IgD-negative memory B cell (primary cell): ENCODE data around the gene CHN1. TPM values are rescaled to one million over a fixed set of nuclear protein-coding genes. Genes with fewer than 3 reads are reported as not detected.

Source experiments
- H3K27ac Mint-ChIP-seq, 3 donors: one replicate each; pipeline ENCODE4 v1.8.0; 2020 to 2022; ENCODE audit warnings: mild to moderate bottlenecking in 3 of 3, mixed read lengths in 3 of 3, moderate library complexity in 1 of 3
- H3K27me3 Mint-ChIP-seq: one replicate; pipeline ENCODE4 v1.8.0; 2021; ENCODE audit warnings: mixed read lengths
- H3K36me3 Mint-ChIP-seq: one replicate; pipeline ENCODE4 v1.8.0; 2020; ENCODE audit warnings: mild to moderate bottlenecking, mixed read lengths
- H3K4me1 Mint-ChIP-seq, 3 donors: one replicate each; pipeline ENCODE4 v1.8.0; 2020 to 2022; ENCODE audit warnings: mixed read lengths in 3 of 3, mild to moderate bottlenecking in 1 of 3
- H3K4me3 Mint-ChIP-seq, 4 donors: one replicate each; pipeline ENCODE4 v1.8.0; 2020 to 2022; ENCODE audit warnings: mild to moderate bottlenecking in 4 of 4, mixed read lengths in 4 of 4, moderate library complexity in 3 of 4
- H3K9me3 Mint-ChIP-seq, 3 donors: one replicate each; pipeline ENCODE4 v1.8.0; 2020 to 2021; ENCODE audit warnings: mixed read lengths in 3 of 3, mild to moderate bottlenecking in 1 of 3
- polyA plus RNA-seq: library from polyadenylated mRNA; unstranded; fragments of 300-500 nt; fragmentation: Illumina TruSeq; gene quantifications from one replicate; pipeline ENCODE4 v1.2.3, GENCODE V29; 2021

CHN1 gene
- polyA plus RNA-seq, 1 donor from 2014 or later: not detected

GRCh38 chr2:174771136-174771535, 234.0 kb downstream of the CHN1 start:
- Mint-ChIP-seq H3K9me3 (no peaks in the 10 kb centered on the region), H3K36me3 (no peaks in the 10 kb centered on the region), H3K27ac (no peak overlapping the region), H3K27me3 (peaks cover 3% of the 10 kb centered on the region), H3K4me3 (no peak overlapping the region), H3K4me1 (peaks cover 0 to 10% (median 5%) of the 10 kb centered on the region in 3 donors)

DNA sequence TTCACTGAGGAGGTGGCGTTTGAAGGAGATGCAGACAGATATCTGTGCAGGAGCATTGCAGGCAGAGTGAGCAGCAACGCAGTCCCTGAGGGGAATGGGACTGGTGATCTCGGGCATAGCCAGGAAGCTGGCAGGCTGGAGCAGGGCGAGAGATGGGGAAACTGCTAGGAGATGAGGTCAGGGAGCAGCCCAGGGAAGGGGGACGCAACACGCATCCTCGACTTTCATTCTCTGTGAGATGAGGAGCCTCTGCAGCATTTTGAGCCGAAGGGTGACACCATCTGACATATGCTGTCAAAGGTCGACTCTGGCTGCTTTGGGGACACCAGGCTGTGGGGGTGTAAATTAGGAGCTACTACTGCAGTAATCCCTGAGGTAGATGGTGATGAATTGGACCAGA, 236.6 kb downstream of the CHN1 start:
- Mint-ChIP-seq H3K36me3 (no peaks in the 10 kb centered on the region), H3K27me3 (peaks cover 5% of the 10 kb centered on the region), H3K27ac (peak overlapping the region in 1 of 3 donors; percentile 78), H3K4me3 (no peak overlapping the region), H3K9me3 (no peaks in the 10 kb centered on the region), H3K4me1 (peaks cover 0 to 11% (median 3%) of the 10 kb centered on the region in 3 donors)

DNA sequence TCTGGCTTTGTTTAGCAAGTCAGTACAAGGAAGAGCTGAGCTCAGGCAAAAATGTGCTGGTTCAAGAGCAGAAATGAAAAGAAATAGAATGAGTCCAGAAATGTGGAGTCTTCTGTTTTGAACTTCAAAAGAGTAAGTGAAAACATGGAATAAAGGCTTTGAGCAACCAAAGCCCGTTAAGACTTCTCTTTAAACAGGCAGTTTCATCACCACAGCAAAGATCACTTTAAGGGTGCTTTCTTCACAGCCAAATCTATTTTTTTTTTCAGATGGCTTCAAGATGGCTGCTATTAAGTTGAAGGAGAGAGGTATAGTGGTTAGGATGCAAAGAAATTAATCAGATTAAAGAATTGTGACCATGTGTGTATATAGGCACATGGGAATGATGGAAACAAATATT, 238.9 kb downstream of the CHN1 start:
- no peaks in the 10 kb centered on the region for H3K36me3 Mint-ChIP-seq
- H3K27me3 Mint-ChIP-seq: peaks cover 8% of the 10 kb centered on the region
- no peaks in the 10 kb centered on the region for H3K9me3 Mint-ChIP-seq
- no peak overlapping the region for H3K27ac Mint-ChIP-seq
- peaks cover 0 to 9% (median 0%) of the 10 kb centered on the region in 3 donors for H3K4me1 Mint-ChIP-seq
- no peak overlapping the region for H3K4me3 Mint-ChIP-seq

DNA sequence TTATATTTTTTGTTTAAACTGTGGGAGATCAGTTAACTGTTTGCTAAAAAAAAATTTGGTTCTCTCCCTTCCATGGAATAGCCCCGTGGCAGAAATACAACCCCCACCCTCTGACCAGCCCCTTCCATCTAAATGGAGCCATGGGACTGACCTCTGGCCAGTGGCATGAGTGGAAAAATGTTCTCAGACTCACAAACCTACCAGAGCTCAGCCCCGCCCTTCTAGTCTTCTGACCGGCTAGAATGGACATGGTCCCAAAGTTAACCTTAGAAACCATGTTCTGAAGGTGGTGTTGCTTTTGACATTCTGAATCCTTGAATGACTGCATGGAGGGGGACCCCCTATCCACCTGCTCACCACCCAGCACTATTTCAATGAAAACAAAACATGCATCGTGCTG, 239.6 kb downstream of the CHN1 start:
- Mint-ChIP-seq H3K27ac (no peak overlapping the region), H3K4me1 (peaks cover 0 to 9% (median 0%) of the 10 kb centered on the region in 3 donors), H3K9me3 (no peaks in the 10 kb centered on the region)

DNA sequence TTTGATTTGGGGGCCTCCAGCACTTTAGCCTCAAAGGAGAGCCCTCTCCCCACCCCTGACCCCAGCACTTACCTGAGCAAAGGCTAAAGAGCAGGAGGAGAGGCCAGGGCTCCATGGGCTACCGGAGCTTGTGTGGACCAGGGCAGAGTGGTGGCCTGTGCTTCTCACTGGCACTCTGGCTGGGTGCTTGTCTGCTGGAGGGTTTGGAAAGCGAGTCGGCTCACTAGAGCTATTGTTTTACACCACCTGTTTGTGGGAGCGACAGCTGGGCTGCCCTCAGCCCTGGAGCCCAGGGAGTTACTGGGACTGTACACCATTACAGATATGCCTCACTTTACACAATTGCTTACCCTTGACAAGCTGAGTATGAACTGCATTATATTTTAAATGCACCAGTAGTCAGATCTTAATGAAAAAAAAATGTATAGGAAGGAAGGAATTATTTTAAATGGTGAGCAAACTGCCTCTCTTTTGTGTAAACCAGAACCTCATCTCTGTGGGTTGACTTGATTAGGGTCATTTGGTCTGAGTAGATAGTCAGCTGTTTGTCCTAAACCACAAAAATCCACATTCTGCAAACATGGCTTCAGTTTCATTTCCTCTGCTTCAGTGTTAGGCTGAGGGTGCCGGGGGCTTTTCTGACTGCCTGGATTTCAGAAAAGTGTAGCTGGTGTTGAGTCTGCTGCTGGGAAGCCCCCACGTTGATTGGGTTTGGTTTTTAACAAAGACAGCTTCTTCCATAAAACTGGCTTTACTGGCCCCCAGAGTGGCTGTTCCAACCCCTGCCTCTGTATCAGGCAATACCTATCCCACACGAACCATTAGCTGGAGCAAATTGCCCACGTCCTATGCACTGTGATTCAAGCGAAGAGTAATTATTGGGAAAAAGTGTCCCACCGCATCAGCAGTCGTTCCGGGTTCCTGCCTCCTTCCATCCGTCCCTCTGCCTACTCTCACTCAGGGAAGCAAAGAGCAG, 240.6 kb downstream of the CHN1 start, which contains the start of gene CHRNA1:
Gene CHRNA1, minus strand, starts transcription at position 193 of the 976 bp plus-strand sequence. Its CDS starts 78 bp downstream, at position 115.
- Mint-ChIP-seq H3K9me3 (peaks cover 0 to 2% (median 0%) of the 10 kb centered on the region in 3 donors), H3K27ac (no peak within 1 kb of the TSS), H3K27me3 (peaks cover 8% of the 10 kb centered on the region), H3K4me3 (no peak within 1 kb of the TSS), H3K4me1 (peaks cover 0 to 9% (median 0%) of the 10 kb centered on the region in 3 donors), H3K36me3 (no peaks in the 10 kb centered on the region)

More for the DNA sequence above, 239.6 kb downstream of the CHN1 start:
- Mint-ChIP-seq H3K36me3 (no peaks in the 10 kb centered on the region), H3K4me3 (no peak overlapping the region), H3K27me3 (peaks cover 8% of the 10 kb centered on the region)

DNA sequence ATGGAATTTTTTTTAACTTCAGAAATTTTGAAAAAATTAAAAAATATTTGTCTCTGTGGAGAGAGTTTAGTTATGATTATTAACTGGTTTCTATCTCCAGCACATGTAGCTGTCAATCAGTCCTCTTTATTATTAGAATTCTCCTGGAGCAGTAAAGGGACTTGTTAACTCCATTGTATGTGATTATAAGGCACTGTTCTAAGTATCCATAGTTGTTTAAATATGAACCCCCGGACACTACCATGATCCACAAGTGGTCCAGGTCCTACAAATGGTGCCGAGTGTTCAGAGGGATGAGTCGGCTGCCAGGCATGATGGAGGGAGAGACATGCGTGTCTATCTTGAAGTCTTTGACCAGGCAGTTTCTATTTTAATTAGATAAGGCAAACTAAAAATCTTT, 241.4 kb downstream of the CHN1 start:
- Mint-ChIP-seq H3K27me3 (peaks cover 8% of the 10 kb centered on the region), H3K4me1 (peaks cover 0 to 9% (median 0%) of the 10 kb centered on the region in 3 donors), H3K27ac (no peak overlapping the region), H3K36me3 (no peaks in the 10 kb centered on the region), H3K9me3 (peaks cover 0 to 2% (median 0%) of the 10 kb centered on the region in 3 donors), H3K4me3 (no peak overlapping the region)

- Mint-ChIP-seq H3K36me3 (no peaks in the 10 kb centered on the region), H3K27me3 (peaks cover 9% of the 10 kb centered on the region), H3K9me3 (peaks cover 0 to 2% (median 0%) of the 10 kb centered on the region in 3 donors), H3K4me1 (peaks cover 0 to 9% (median 0%) of the 10 kb centered on the region in 3 donors), H3K4me3 (no peak overlapping the region), H3K27ac (no peak overlapping the region)
Measured at GRCh38 chr2:174762464-174762863, 242.7 kb downstream of the CHN1 start.

GRCh38 chr2:174761837-174762236, 243.3 kb downstream of the CHN1 start:
- Mint-ChIP-seq H3K27me3 (peaks cover 9% of the 10 kb centered on the region), H3K4me3 (no peak overlapping the region), H3K36me3 (no peaks in the 10 kb centered on the region), H3K4me1 (peaks cover 0 to 9% (median 0%) of the 10 kb centered on the region in 3 donors), H3K27ac (no peak overlapping the region), H3K9me3 (peaks cover 0 to 2% (median 0%) of the 10 kb centered on the region in 3 donors)

DNA sequence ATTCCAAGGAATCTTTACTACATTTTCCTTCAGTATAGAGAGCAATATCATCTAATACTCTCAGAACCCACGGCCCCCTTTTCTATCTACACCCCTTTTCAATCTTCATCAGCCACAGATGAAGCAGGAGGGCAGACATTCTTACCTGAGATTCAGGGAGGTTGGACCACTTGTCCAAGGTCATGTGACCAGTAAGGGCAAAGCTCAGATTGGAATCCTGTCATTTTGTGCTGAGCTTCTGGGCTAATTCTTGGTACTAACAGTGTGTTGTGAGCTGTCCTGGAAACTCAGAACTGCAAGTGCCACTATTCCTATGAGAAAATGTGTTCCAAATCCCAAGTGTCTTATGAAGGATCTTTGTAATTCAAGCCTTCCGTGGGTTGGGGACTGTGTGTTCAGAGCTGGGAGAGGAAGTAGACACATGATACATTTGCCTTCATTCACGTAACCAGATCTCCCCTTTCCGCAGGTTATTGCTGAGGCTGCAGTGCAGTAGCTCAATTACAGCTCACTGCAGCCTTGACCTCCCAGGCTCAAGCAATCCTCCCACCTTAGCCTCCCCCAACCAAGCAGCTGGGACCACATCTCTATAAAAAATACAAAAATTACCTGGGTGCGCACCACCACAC, 244.2 kb downstream of the CHN1 start:
- Mint-ChIP-seq H3K4me1 (peaks cover 0 to 9% (median 0%) of the 10 kb centered on the region in 3 donors), H3K9me3 (peaks cover 0 to 2% (median 0%) of the 10 kb centered on the region in 3 donors), H3K36me3 (no peaks in the 10 kb centered on the region), H3K4me3 (no peak overlapping the region), H3K27ac (no peak overlapping the region), H3K27me3 (peaks cover 7% of the 10 kb centered on the region)

GRCh38 chr2:174759381-174760065, 245.7 kb downstream of the CHN1 start:
- peaks cover 0 to 4% (median 0%) of the 10 kb centered on the region in 3 donors for H3K4me1 Mint-ChIP-seq
- H3K9me3 Mint-ChIP-seq: peaks cover 0 to 2% (median 0%) of the 10 kb centered on the region in 3 donors
- H3K36me3 Mint-ChIP-seq: no peaks in the 10 kb centered on the region
- H3K27ac Mint-ChIP-seq: peak overlapping the region in 1 of 3 donors; percentile 73
- H3K4me3 Mint-ChIP-seq: no peak overlapping the region
- H3K27me3 Mint-ChIP-seq: peaks cover 4% of the 10 kb centered on the region

DNA sequence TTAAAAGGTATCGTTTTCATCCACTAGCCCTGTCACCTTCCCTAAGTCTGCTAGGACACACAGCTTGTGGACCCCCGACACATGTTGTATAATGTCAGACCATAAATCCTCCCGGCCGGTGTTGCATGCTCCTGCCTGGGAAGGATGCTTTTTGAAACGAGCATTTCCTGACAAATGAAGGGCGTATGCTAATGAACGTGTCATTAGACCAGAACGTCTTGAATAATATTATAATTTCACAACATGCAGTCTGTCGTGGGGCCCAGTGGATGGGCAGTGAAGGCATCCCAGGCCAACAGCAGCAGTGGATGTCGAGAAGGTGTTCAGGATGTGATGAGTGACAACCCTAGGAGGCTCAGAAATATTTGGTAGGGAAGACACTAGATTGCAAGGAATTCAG, 248.4 kb downstream of the CHN1 start:
- peaks cover 0 to 2% (median 0%) of the 10 kb centered on the region in 3 donors for H3K9me3 Mint-ChIP-seq
- peaks cover 11 to 20% (median 12%) of the 10 kb centered on the region in 3 donors for H3K4me1 Mint-ChIP-seq
- no peak overlapping the region for H3K27ac Mint-ChIP-seq
- peaks cover 8% of the 10 kb centered on the region for H3K27me3 Mint-ChIP-seq
- no peaks in the 10 kb centered on the region for H3K36me3 Mint-ChIP-seq
- peak overlapping the region in 1 of 4 donors; percentile 39 for H3K4me3 Mint-ChIP-seq

- Mint-ChIP-seq H3K4me3 (peak overlapping the region; percentile 9 to 79 (median 54)), H3K27ac (peak overlapping the region; percentile 85 to 99 (median 99)), H3K4me1 (peaks cover 29 to 43% (median 34%) of the 10 kb centered on the region in 3 donors), H3K27me3 (peaks cover 11% of the 10 kb centered on the region), H3K9me3 (no peaks in the 10 kb centered on the region), H3K36me3 (no peaks in the 10 kb centered on the region)
Measured at GRCh38 chr2:174753038-174753633, 252.0 kb downstream of the CHN1 start.

DNA sequence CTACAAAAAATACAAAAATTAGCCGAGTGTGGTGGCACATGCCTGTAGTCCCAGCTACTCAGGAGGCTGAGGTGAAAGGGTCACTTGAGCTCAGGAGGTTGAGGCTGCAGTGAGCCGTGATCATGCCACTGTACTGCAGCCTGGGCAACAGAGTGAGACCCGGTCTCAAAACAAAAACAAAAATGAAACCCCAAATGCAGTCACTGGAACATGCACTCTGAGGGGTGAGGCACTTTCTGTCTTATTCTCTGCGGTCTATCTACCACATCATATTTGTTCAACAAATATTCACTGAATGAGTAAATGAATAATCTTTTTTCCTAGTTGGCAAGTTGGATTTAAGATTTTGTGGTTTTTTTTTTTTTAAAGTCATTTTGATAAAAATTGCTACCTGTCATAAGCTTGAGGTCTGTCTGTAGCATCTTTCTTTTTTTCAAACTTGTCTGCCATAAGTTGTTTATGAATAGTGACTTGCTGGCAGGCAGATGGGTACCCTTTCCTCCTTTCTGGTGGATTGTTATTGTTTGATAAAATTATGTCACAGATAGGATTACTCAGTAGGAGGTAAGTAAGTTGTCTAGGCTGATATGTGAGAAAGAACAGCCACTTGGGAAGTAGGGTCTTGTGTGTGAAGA, 252.7 kb downstream of the CHN1 start:
- H3K4me1 Mint-ChIP-seq: peaks cover 29 to 43% (median 34%) of the 10 kb centered on the region in 3 donors
- no peaks in the 10 kb centered on the region for H3K36me3 Mint-ChIP-seq
- H3K27ac Mint-ChIP-seq: peak overlapping the region; percentile 85 to 99 (median 99)
- H3K4me3 Mint-ChIP-seq: peak overlapping the region; percentile 30 to 79 (median 66)
- no peaks in the 10 kb centered on the region for H3K9me3 Mint-ChIP-seq
- H3K27me3 Mint-ChIP-seq: peaks cover 10% of the 10 kb centered on the region
